HG03025 (cell line): ENCODE measurements around the gene PPP6R2.

Experiments used
- ATAC-seq: cut with Tn5 transposase; IDR thresholded peaks from one replicate; pipeline ENCODE4 v1.9.1; 2021; ENCODE audit warnings: mild to moderate bottlenecking, moderate library complexity; ENCODE audit not compliant: unreplicated experiment, low FRiP score

The PPP6R2 gene

GRCh38 chr22:50459496-50460140 is 116.5 kb downstream of the PPP6R2 start:
- ATAC-seq = no peak

- ATAC-seq = no peak
Observed at GRCh38 chr22:50460938-50461337, 117.8 kb downstream of the PPP6R2 start.

- no peak for ATAC-seq
Observed at GRCh38 chr22:50461536-50461935, 118.4 kb downstream of the PPP6R2 start.

- ATAC-seq = no peak
Observed at GRCh38 chr22:50461979-50462540, 118.9 kb downstream of the PPP6R2 start.

- no peak for ATAC-seq
Observed at GRCh38 chr22:50463188-50463900, 120.2 kb downstream of the PPP6R2 start.

- no peak for ATAC-seq
Observed at GRCh38 chr22:50464451-50464850, 121.3 kb downstream of the PPP6R2 start.

- ATAC-seq = no peak
Observed at GRCh38 chr22:50465066-50465930, 122.2 kb downstream of the PPP6R2 start.

- no peak for ATAC-seq
Observed at GRCh38 chr22:50467341-50467740, 124.2 kb downstream of the PPP6R2 start.

- no peak for ATAC-seq
Observed at GRCh38 chr22:50467773-50468440, 124.8 kb downstream of the PPP6R2 start.

- ATAC-seq = no peak
Observed at GRCh38 chr22:50468626-50469025, 125.5 kb downstream of the PPP6R2 start.

GRCh38 chr22:50469377-50470305 is 126.5 kb downstream of the PPP6R2 start:
- ATAC-seq = no peak

GRCh38 chr22:50470491-50470890 is 127.4 kb downstream of the PPP6R2 start:
- no peak for ATAC-seq

- no peak for ATAC-seq
Observed at GRCh38 chr22:50471197-50471847, 128.2 kb downstream of the PPP6R2 start.

- no peak for ATAC-seq
Observed at GRCh38 chr22:50471962-50472361, 128.8 kb downstream of the PPP6R2 start.

- no peak for ATAC-seq
Observed at GRCh38 chr22:50473088-50473487, 130.0 kb downstream of the PPP6R2 start.

- no peak for ATAC-seq
Observed at GRCh38 chr22:50473855-50474671, 130.9 kb downstream of the PPP6R2 start.

- ATAC-seq = peak; percentile 50
Observed at GRCh38 chr22:50474710-50475651, 131.9 kb downstream of the PPP6R2 start, which contains the start of gene SBF1. SBF1 (minus strand) TSS chr22:50475035; CDS start chr22:50474840, 195 bp downstream.
